Parathyroid adenoma (tissue), 2 donors: ENCODE data around the gene CA11.

ENCODE experiments used
- H2AFZ ChIP-seq: fragments of 300-600 bp; sonication (generic); one replicate; pipeline ENCODE4 v1.7.0; 2017; ENCODE audit warnings: antibody characterized with exemption, mild to moderate bottlenecking
- H3K27ac ChIP-seq: fragments of 300-600 bp; sonication (generic); one replicate; pipeline ENCODE4 v1.7.0; 2017
- H3K27me3 ChIP-seq: fragments of 300-600 bp; sonication (generic); one replicate; pipeline ENCODE4 v1.7.0; 2017; ENCODE audit warnings: low read length; ENCODE audit not compliant: control insufficient read depth, insufficient read depth
- H3K36me3 ChIP-seq: fragments of 300-600 bp; sonication (generic); one replicate; pipeline ENCODE4 v1.7.0; 2017; ENCODE audit warnings: low read length; ENCODE audit not compliant: control insufficient read depth, insufficient read depth
- H3K4me1 ChIP-seq: fragments of 300-600 bp; sonication (generic); one replicate; pipeline ENCODE4 v1.7.0; 2017; ENCODE audit warnings: control low read depth
- H3K4me2 ChIP-seq: fragments of 300-600 bp; sonication (generic); one replicate; pipeline ENCODE4 v1.7.0; 2017; ENCODE audit warnings: low read length
- H3K4me3 ChIP-seq: fragments of 300-600 bp; sonication (generic); one replicate; pipeline ENCODE4 v1.7.0; 2017; ENCODE audit warnings: low read depth, low read length
- H3K79me2 ChIP-seq: fragments of 300-600 bp; sonication (generic); one replicate; pipeline ENCODE4 v1.7.0; 2017; ENCODE audit warnings: control low read depth
- H3K9ac ChIP-seq: fragments of 300-600 bp; sonication (generic); one replicate; pipeline ENCODE4 v1.7.0; 2017; ENCODE audit warnings: mild to moderate bottlenecking
- H3K9me3 ChIP-seq: fragments of 300-600 bp; sonication (generic); one replicate; pipeline ENCODE4 v1.7.0; 2017; ENCODE audit warnings: low read length; ENCODE audit not compliant: control insufficient read depth
- CTCF ChIP-seq: fragments of 300-600 bp; sonication (generic); IDR thresholded peaks from one replicate; pipeline ENCODE4 v1.7.0; 2017; ENCODE audit warnings: antibody characterized with exemption, mild to moderate bottlenecking
- donor health status: primary hyperparathyroidism.

CA11 gene

GRCh38 chr19:48644839-48645619, 958 bp downstream of the CA11 start:
- Histone ChIP-seq H3K9me3 (no peaks in the 10 kb centered on the region), H3K4me3 (peak overlapping the region; percentile 92), H3K4me2 (peak overlapping the region; percentile 99), H3K4me1 (peaks cover 7% of the 10 kb centered on the region), H3K36me3 (no peaks in the 10 kb centered on the region), H3K27me3 (no peaks in the 10 kb centered on the region), H3K27ac (peak overlapping the region; percentile 92), H2AFZ (peak overlapping the region; percentile 98), H3K9ac (peak overlapping the region; percentile 70), H3K79me2 (peaks cover 3% of the 10 kb centered on the region)
- TF ChIP-seq CTCF: no peak

DNA sequence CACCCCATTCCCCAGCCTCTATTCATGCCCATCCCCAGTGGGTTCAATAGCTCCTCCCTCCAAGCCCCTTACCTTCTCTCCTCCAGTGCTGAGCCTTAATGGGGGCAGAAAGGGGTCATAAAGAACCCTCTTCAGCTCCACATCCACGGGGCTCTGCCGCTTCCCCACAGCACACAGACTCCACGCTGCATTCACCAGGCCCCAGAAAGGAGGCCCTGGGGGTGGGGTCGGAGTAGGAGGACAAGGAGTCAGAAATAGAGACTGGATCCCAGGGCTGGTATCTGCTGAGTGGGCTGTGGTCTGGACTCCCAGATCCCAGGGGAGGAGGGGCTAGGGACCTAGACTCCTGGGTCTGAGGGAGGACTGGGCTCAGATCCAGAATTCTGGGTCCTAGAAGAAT, 1.6 kb downstream of the CA11 start:
- Histone ChIP-seq H3K4me3 (peak overlapping the region; percentile 92), H3K27me3 (no peaks in the 10 kb centered on the region), H3K36me3 (no peaks in the 10 kb centered on the region), H3K9me3 (no peaks in the 10 kb centered on the region), H3K4me1 (peaks cover 5% of the 10 kb centered on the region), H3K9ac (no peak overlapping the region), H2AFZ (peak overlapping the region; percentile 98), H3K27ac (peak overlapping the region; percentile 92), H3K4me2 (peak overlapping the region; percentile 99), H3K79me2 (peaks cover 3% of the 10 kb centered on the region)
- no peak for TF ChIP-seq CTCF

GRCh38 chr19:48642862-48643261, 3.1 kb downstream of the CA11 start:
- H3K4me1 ChIP-seq: peaks cover 10% of the 10 kb centered on the region
- no peak overlapping the region for H3K4me2 ChIP-seq
- H3K9me3 ChIP-seq: no peaks in the 10 kb centered on the region
- TF ChIP-seq CTCF: no peak
- H3K27me3 ChIP-seq: no peaks in the 10 kb centered on the region
- no peaks in the 10 kb centered on the region for H3K36me3 ChIP-seq
- no peak overlapping the region for H2AFZ ChIP-seq
- H3K9ac ChIP-seq: no peak overlapping the region
- no peak overlapping the region for H3K4me3 ChIP-seq
- H3K79me2 ChIP-seq: peaks cover 3% of the 10 kb centered on the region
- H3K27ac ChIP-seq: no peak overlapping the region

- H3K9me3 ChIP-seq: no peaks in the 10 kb centered on the region
These were observed 4.1 kb downstream of the CA11 start for GRCh38 chr19:48641850-48642249.

More at GRCh38 chr19:48641850-48642249, 4.1 kb downstream of the CA11 start:
- H3K79me2 ChIP-seq: peaks cover 3% of the 10 kb centered on the region
- no peak overlapping the region for H3K4me3 ChIP-seq
- H3K27ac ChIP-seq: no peak overlapping the region
- H3K9ac ChIP-seq: no peak overlapping the region
- H3K36me3 ChIP-seq: no peaks in the 10 kb centered on the region
- no peaks in the 10 kb centered on the region for H3K27me3 ChIP-seq
- no peak overlapping the region for H3K4me2 ChIP-seq
- TF ChIP-seq CTCF: no peak
- H2AFZ ChIP-seq: no peak overlapping the region
- peaks cover 10% of the 10 kb centered on the region for H3K4me1 ChIP-seq
